HG02973 (cell line): Measurements from ENCODE around the gene PPP1R7.

ENCODE experiments used
- ATAC-seq: cut with Tn5 transposase; IDR thresholded peaks from one replicate; pipeline ENCODE4 v1.9.1; 2021; ENCODE audit warnings: moderate library complexity; ENCODE audit not compliant: unreplicated experiment

The PPP1R7 gene

GRCh38 chr2:241161646-241162281, 11.5 kb downstream of the PPP1R7 start:
- no peak for ATAC-seq

- no peak for ATAC-seq
These were observed 13.4 kb downstream of the PPP1R7 start for GRCh38 chr2:241163601-241164118.

GRCh38 chr2:241168366-241168765, 18.1 kb downstream of the PPP1R7 start:
- ATAC-seq = no peak

GRCh38 chr2:241173557-241173956, 23.3 kb downstream of the PPP1R7 start:
- ATAC-seq = no peak

GRCh38 chr2:241177526-241178334, 27.5 kb downstream of the PPP1R7 start:
- ATAC-seq = no peak

- ATAC-seq = no peak
These were observed 28.7 kb downstream of the PPP1R7 start for GRCh38 chr2:241178961-241179360.

- ATAC-seq = no peak
These were observed 29.6 kb downstream of the PPP1R7 start for GRCh38 chr2:241179899-241180298.

- no peak for ATAC-seq
These were observed 30.2 kb downstream of the PPP1R7 start for GRCh38 chr2:241180495-241180894.

- no peak for ATAC-seq
These were observed 31.9 kb downstream of the PPP1R7 start for GRCh38 chr2:241182126-241182525.

GRCh38 chr2:241182531-241183133, 32.4 kb downstream of the PPP1R7 start:
- ATAC-seq = no peak

GRCh38 chr2:241183221-241183620, 33.0 kb downstream of the PPP1R7 start:
- no peak for ATAC-seq

GRCh38 chr2:241184901-241185300, 34.6 kb downstream of the PPP1R7 start:
- no peak for ATAC-seq

- no peak for ATAC-seq
These were observed 35.7 kb downstream of the PPP1R7 start for GRCh38 chr2:241185961-241186360.

GRCh38 chr2:241187101-241187917, 37.0 kb downstream of the PPP1R7 start:
- ATAC-seq = no peak

- ATAC-seq = no peak
These were observed 37.6 kb downstream of the PPP1R7 start for GRCh38 chr2:241187918-241188234.

GRCh38 chr2:241188361-241189092, 38.3 kb downstream of the PPP1R7 start, which contains the start of gene ANO7:
TSS of gene ANO7 (plus strand) at chr2:241188677. CDS start at chr2:241190064, 1,387 bp downstream.
- no peak for ATAC-seq

GRCh38 chr2:241189093-241189855, 39.0 kb downstream of the PPP1R7 start:
- no peak for ATAC-seq

- no peak for ATAC-seq
These were observed 39.6 kb downstream of the PPP1R7 start for GRCh38 chr2:241189856-241190201.

- ATAC-seq = no peak
These were observed 40.2 kb downstream of the PPP1R7 start for GRCh38 chr2:241190291-241190981.
